ENCODE data around the gene GSK3B.

Gene GSK3B

GRCh38 chr3:119883461-119884160 is 210.6 kb downstream of the GSK3B start:
- Histone ChIP-seq H3K36me3 (ENCODE audit: control insufficient read depth in 2 of 2, insufficient read depth in 2 of 2, low read length in 2 of 2) (peaks cover 3% of the 10 kb centered on the region in 2 donors), H3K4me1 (ENCODE audit: control insufficient read depth, insufficient read depth, low read length) (no peaks in the 10 kb centered on the region), H3K4me3 (ENCODE audit: low read length in 2 of 2) (no peak overlapping the region), H3K27ac (ENCODE audit: low read length) (no peak overlapping the region), H3K27me3 (ENCODE audit: control insufficient read depth in 1 of 2, insufficient read depth in 2 of 2, low read length in 2 of 2) (no peaks in the 10 kb centered on the region), H3K9ac (ENCODE audit: low read length in 2 of 2) (no peak overlapping the region), H3K9me3 (ENCODE audit: control insufficient read depth in 2 of 2, low read length in 2 of 2) (peaks cover 0 to under 1% of the 10 kb centered on the region in 2 donors)

GRCh38 chr3:119880966-119881365 is 213.3 kb downstream of the GSK3B start:
- H3K9ac ChIP-seq (ENCODE audit: low read length in 2 of 2): no peak overlapping the region
- no peaks in the 10 kb centered on the region for H3K4me1 ChIP-seq (ENCODE audit: control insufficient read depth, insufficient read depth, low read length)
- H3K4me3 ChIP-seq (ENCODE audit: low read length in 2 of 2): no peak overlapping the region
- no peak overlapping the region for H3K27ac ChIP-seq (ENCODE audit: low read length)
- H3K27me3 ChIP-seq (ENCODE audit: control insufficient read depth in 1 of 2, insufficient read depth in 2 of 2, low read length in 2 of 2): no peaks in the 10 kb centered on the region
- H3K9me3 ChIP-seq (ENCODE audit: control insufficient read depth in 2 of 2, low read length in 2 of 2): no peaks in the 10 kb centered on the region
- H3K36me3 ChIP-seq (ENCODE audit: control insufficient read depth in 2 of 2, insufficient read depth in 2 of 2, low read length in 2 of 2): peaks cover 3% of the 10 kb centered on the region in 2 donors

DNA sequence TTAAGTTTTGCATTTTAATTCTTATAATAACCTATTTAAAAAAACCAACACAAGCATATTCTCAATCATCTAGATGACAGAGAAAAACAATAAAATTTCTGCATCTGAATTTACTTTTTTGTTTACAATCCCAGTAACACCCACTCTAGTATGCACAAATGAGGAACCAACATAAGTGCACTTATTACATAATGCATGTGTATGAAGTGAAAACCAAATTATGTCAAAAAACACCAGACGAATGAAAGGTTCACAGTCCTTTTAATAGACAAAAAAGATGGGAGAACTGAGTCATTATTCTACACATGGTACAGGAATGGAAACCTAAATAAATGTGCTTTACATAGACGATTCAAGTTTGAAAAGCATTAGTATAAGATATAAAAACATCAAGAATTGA is 220.6 kb downstream of the GSK3B start:
- H3K9me3 ChIP-seq (ENCODE audit: control insufficient read depth in 2 of 2, low read length in 2 of 2): no peaks in the 10 kb centered on the region
- H3K9ac ChIP-seq (ENCODE audit: low read length in 2 of 2): no peak overlapping the region
- H3K36me3 ChIP-seq (ENCODE audit: control insufficient read depth in 2 of 2, insufficient read depth in 2 of 2, low read length in 2 of 2): peaks cover 0 to 3% of the 10 kb centered on the region in 2 donors
- no peaks in the 10 kb centered on the region for H3K4me1 ChIP-seq (ENCODE audit: control insufficient read depth, insufficient read depth, low read length)
- no peaks in the 10 kb centered on the region for H3K27me3 ChIP-seq (ENCODE audit: control insufficient read depth in 1 of 2, insufficient read depth in 2 of 2, low read length in 2 of 2)
- no peak overlapping the region for H3K4me3 ChIP-seq (ENCODE audit: low read length in 2 of 2)
- H3K27ac ChIP-seq (ENCODE audit: low read length): no peak overlapping the region

DNA sequence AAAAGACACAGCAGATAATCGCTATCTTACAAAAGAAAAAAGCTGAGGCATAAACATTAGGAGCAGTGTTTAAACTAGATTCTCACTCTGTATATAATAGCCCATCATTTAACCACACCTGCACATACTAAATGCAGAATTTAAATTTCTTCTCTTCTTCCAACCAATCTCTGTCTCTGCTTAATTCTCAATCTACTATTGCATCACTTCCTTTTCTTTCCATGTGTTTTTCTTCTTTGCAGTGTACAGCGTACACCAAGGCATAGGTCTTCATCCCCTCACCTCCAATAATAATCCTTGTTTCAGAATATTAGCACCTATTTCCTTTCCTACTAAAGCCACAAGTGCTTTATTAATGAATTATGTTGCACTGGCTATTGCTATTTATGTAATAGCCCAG is 221.5 kb downstream of the GSK3B start:
- no peaks in the 10 kb centered on the region for H3K27me3 ChIP-seq (ENCODE audit: control insufficient read depth in 1 of 2, insufficient read depth in 2 of 2, low read length in 2 of 2)
- H3K9ac ChIP-seq (ENCODE audit: low read length in 2 of 2): no peak overlapping the region

DNA sequence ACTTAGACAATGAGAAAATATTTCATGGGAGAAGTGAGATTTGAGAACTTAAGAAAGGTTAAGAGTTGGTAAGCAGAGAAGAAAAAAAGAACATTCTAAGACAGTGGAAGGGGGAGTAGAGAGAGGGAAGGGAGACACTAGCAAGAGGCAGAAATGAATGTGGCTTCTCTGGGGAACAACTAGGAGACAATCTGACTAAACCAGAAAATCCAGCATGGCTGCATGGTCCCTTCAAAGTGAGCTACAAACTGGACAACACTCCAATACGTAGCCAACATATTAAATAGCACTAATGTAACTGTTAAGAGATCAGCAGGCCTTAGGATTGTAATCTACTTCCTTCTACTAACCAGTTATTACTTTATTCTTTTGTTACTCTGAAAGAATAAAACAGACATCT is 222.7 kb downstream of the GSK3B start:
- Histone ChIP-seq H3K4me3 (ENCODE audit: low read length in 2 of 2) (no peak overlapping the region), H3K9me3 (ENCODE audit: control insufficient read depth in 2 of 2, low read length in 2 of 2) (no peaks in the 10 kb centered on the region)

More for the DNA sequence above, 221.5 kb downstream of the GSK3B start:
- Histone ChIP-seq H3K4me3 (ENCODE audit: low read length in 2 of 2) (no peak overlapping the region), H3K27ac (ENCODE audit: low read length) (no peak overlapping the region), H3K4me1 (ENCODE audit: control insufficient read depth, insufficient read depth, low read length) (no peaks in the 10 kb centered on the region), H3K36me3 (ENCODE audit: control insufficient read depth in 2 of 2, insufficient read depth in 2 of 2, low read length in 2 of 2) (peaks cover 0 to 3% of the 10 kb centered on the region in 2 donors), H3K9me3 (ENCODE audit: control insufficient read depth in 2 of 2, low read length in 2 of 2) (no peaks in the 10 kb centered on the region)

DNA sequence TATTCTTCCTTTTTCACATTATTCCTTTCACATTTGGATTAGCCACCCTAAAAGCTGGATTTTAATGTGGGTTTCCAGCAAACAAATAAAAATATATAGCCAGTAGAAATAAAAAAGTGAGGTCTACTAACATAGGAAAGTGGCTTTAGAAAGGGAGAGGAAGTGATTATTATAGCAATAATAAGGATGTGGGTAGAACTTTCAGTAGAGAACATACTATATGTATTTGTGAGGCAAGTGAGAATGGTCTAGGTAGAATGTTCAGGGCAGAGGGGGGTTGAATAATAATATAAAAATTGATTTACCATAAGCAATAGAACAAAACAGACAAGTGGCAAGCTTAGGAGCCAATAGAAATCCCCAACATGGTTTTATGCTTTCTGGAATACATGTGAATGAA is 223.7 kb downstream of the GSK3B start:
- H3K4me3 ChIP-seq (ENCODE audit: low read length in 2 of 2): no peak overlapping the region
- H3K36me3 ChIP-seq (ENCODE audit: control insufficient read depth in 2 of 2, insufficient read depth in 2 of 2, low read length in 2 of 2): peaks cover 0 to 3% of the 10 kb centered on the region in 2 donors
- no peak overlapping the region for H3K9ac ChIP-seq (ENCODE audit: low read length in 2 of 2)

More for the DNA sequence above, 222.7 kb downstream of the GSK3B start:
- H3K36me3 ChIP-seq (ENCODE audit: control insufficient read depth in 2 of 2, insufficient read depth in 2 of 2, low read length in 2 of 2): peaks cover 0 to 3% of the 10 kb centered on the region in 2 donors
- no peak overlapping the region for H3K27ac ChIP-seq (ENCODE audit: low read length)
- no peak overlapping the region for H3K9ac ChIP-seq (ENCODE audit: low read length in 2 of 2)
- H3K27me3 ChIP-seq (ENCODE audit: control insufficient read depth in 1 of 2, insufficient read depth in 2 of 2, low read length in 2 of 2): no peaks in the 10 kb centered on the region
- H3K4me1 ChIP-seq (ENCODE audit: control insufficient read depth, insufficient read depth, low read length): no peaks in the 10 kb centered on the region

DNA sequence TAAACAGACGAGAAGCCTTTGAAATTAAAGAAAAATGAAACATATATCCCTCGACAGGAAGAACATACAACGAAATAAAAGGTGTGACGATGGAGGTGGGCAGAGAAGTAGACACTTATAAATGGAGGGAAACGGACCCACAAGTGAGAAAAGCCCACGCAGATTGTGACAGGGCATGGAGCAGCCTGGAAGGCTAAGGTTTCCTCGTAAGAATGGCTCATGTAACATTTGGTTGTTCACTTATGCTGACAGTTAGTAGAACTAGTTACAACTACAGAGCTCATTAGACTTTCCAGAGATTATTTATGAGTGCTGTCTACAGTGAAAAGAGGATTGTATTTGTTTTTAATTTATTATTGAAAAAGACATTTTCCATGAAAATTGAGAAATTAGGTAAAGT is 229.8 kb downstream of the GSK3B start:
- Histone ChIP-seq H3K9ac (ENCODE audit: low read length in 2 of 2) (no peak overlapping the region), H3K27me3 (ENCODE audit: control insufficient read depth in 1 of 2, insufficient read depth in 2 of 2, low read length in 2 of 2) (no peaks in the 10 kb centered on the region), H3K27ac (ENCODE audit: low read length) (no peak overlapping the region), H3K36me3 (ENCODE audit: control insufficient read depth in 2 of 2, insufficient read depth in 2 of 2, low read length in 2 of 2) (peaks cover 8 to 15% of the 10 kb centered on the region in 2 donors), H3K4me1 (ENCODE audit: control insufficient read depth, insufficient read depth, low read length) (no peaks in the 10 kb centered on the region), H3K4me3 (ENCODE audit: low read length in 2 of 2) (no peak overlapping the region), H3K9me3 (ENCODE audit: control insufficient read depth in 2 of 2, low read length in 2 of 2) (no peaks in the 10 kb centered on the region)

More for the DNA sequence above, 223.7 kb downstream of the GSK3B start:
- H3K4me1 ChIP-seq (ENCODE audit: control insufficient read depth, insufficient read depth, low read length): no peaks in the 10 kb centered on the region
- no peaks in the 10 kb centered on the region for H3K9me3 ChIP-seq (ENCODE audit: control insufficient read depth in 2 of 2, low read length in 2 of 2)
- H3K27me3 ChIP-seq (ENCODE audit: control insufficient read depth in 1 of 2, insufficient read depth in 2 of 2, low read length in 2 of 2): no peaks in the 10 kb centered on the region
- H3K27ac ChIP-seq (ENCODE audit: low read length): no peak overlapping the region

- Histone ChIP-seq H3K9ac (ENCODE audit: low read length in 2 of 2) (no peak overlapping the region), H3K36me3 (ENCODE audit: control insufficient read depth in 2 of 2, insufficient read depth in 2 of 2, low read length in 2 of 2) (peaks cover 16 to 17% of the 10 kb centered on the region in 2 donors)
Measured at GRCh38 chr3:119862616-119863015, 231.6 kb downstream of the GSK3B start.

GRCh38 chr3:119861681-119862080 is 232.6 kb downstream of the GSK3B start:
- Histone ChIP-seq H3K4me3 (ENCODE audit: low read length in 2 of 2) (no peak overlapping the region), H3K9me3 (ENCODE audit: control insufficient read depth in 2 of 2, low read length in 2 of 2) (no peaks in the 10 kb centered on the region), H3K36me3 (ENCODE audit: control insufficient read depth in 2 of 2, insufficient read depth in 2 of 2, low read length in 2 of 2) (peaks cover 17 to 19% of the 10 kb centered on the region in 2 donors), H3K27ac (ENCODE audit: low read length) (no peak overlapping the region), H3K4me1 (ENCODE audit: control insufficient read depth, insufficient read depth, low read length) (no peaks in the 10 kb centered on the region), H3K9ac (ENCODE audit: low read length in 2 of 2) (no peak overlapping the region), H3K27me3 (ENCODE audit: control insufficient read depth in 1 of 2, insufficient read depth in 2 of 2, low read length in 2 of 2) (no peaks in the 10 kb centered on the region)

More at GRCh38 chr3:119862616-119863015, 231.6 kb downstream of the GSK3B start:
- no peak overlapping the region for H3K27ac ChIP-seq (ENCODE audit: low read length)
- H3K4me3 ChIP-seq (ENCODE audit: low read length in 2 of 2): no peak overlapping the region
- H3K4me1 ChIP-seq (ENCODE audit: control insufficient read depth, insufficient read depth, low read length): no peaks in the 10 kb centered on the region
- no peaks in the 10 kb centered on the region for H3K27me3 ChIP-seq (ENCODE audit: control insufficient read depth in 1 of 2, insufficient read depth in 2 of 2, low read length in 2 of 2)
- H3K9me3 ChIP-seq (ENCODE audit: control insufficient read depth in 2 of 2, low read length in 2 of 2): no peaks in the 10 kb centered on the region

DNA sequence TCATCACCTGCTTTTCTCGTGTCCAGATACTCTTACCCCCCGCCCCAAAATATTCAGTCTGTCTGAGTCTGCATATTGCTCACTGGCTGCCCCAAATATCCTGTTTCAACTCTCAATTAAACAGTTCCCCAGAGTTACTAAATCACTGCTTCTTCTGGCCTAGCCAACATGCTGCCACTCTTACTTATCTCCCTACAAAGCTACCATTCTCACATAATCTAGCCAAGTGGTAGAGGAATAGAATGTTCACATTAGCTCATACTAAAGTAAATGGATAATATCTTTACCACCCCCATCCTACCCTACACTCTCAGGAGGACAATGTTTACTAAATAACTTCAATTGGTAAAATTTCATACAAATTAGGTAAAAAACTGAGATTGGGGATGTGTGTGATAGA is 234.5 kb downstream of the GSK3B start:
- Histone ChIP-seq H3K9me3 (ENCODE audit: control insufficient read depth in 2 of 2, low read length in 2 of 2) (no peaks in the 10 kb centered on the region), H3K27ac (ENCODE audit: low read length) (no peak overlapping the region), H3K27me3 (ENCODE audit: control insufficient read depth in 1 of 2, insufficient read depth in 2 of 2, low read length in 2 of 2) (no peaks in the 10 kb centered on the region), H3K4me1 (ENCODE audit: control insufficient read depth, insufficient read depth, low read length) (no peaks in the 10 kb centered on the region), H3K36me3 (ENCODE audit: control insufficient read depth in 2 of 2, insufficient read depth in 2 of 2, low read length in 2 of 2) (peaks cover 17 to 19% of the 10 kb centered on the region in 2 donors), H3K4me3 (ENCODE audit: low read length in 2 of 2) (no peak overlapping the region), H3K9ac (ENCODE audit: low read length in 2 of 2) (no peak overlapping the region)

DNA sequence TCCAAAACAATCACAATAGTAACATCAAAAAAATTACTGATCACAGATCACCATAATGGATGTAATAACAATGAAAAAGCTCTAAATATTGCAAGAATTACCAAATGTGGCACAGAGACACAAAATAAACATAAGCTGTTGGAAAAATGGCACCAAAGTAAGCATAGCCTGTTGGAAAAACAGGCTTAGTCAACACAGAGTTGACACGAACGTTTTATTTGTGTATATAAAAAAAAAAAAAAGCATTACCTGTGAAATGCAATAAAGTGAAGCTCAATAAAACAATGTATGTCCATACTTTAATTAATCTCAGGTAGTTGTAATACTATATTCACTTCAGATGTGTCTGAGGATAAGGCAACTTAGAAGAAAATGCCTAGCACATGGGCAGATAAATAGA is 235.3 kb downstream of the GSK3B start:
- Histone ChIP-seq H3K36me3 (ENCODE audit: control insufficient read depth in 2 of 2, insufficient read depth in 2 of 2, low read length in 2 of 2) (peaks cover 17 to 19% of the 10 kb centered on the region in 2 donors), H3K4me3 (ENCODE audit: low read length in 2 of 2) (no peak overlapping the region), H3K4me1 (ENCODE audit: control insufficient read depth, insufficient read depth, low read length) (no peaks in the 10 kb centered on the region), H3K9me3 (ENCODE audit: control insufficient read depth in 2 of 2, low read length in 2 of 2) (no peaks in the 10 kb centered on the region), H3K27me3 (ENCODE audit: control insufficient read depth in 1 of 2, insufficient read depth in 2 of 2, low read length in 2 of 2) (no peaks in the 10 kb centered on the region), H3K27ac (ENCODE audit: low read length) (no peak overlapping the region), H3K9ac (ENCODE audit: low read length in 2 of 2) (no peak overlapping the region)

All from stomach smooth muscle (tissue), 2 donors.